HepG2 (cell line): Measurements from ENCODE around the gene RASSF4. TPM values are rescaled to one million over a fixed set of nuclear protein-coding genes. Genes with fewer than 3 reads are reported as not detected.

ENCODE experiments used
- ARHGAP35 ChIP-seq: sonication (generic); formaldehyde crosslinking; IDR thresholded peaks from 2 replicates; pipeline ENCODE4 v1.9.0; 2022; ENCODE audit warnings: mild to moderate bottlenecking, inconsistent platforms, moderate library complexity, missing genetic modification reagents, borderline replicate concordance
- ATF7-NPFF ChIP-seq: sonication (generic); formaldehyde crosslinking; IDR thresholded peaks from 2 replicates; pipeline ENCODE4 v1.8.1; 2023; ENCODE audit warnings: mild to moderate bottlenecking, low read depth, missing genetic modification reagents, moderate library complexity
- HDAC1 ChIP-seq: sonication (generic); formaldehyde crosslinking; IDR thresholded peaks from 2 replicates; pipeline ENCODE4 v1.5.1; 2020; ENCODE audit warnings: mild to moderate bottlenecking, missing genetic modification reagents
- KAT2B ChIP-seq: fragments of 150-350 bp; IDR thresholded peaks from 2 replicates; pipeline ENCODE4 v1.6.1; 2014; ENCODE audit warnings: low read depth, low read length, borderline replicate concordance
- MED13 ChIP-seq: sonication (generic); formaldehyde crosslinking; IDR thresholded peaks from 2 replicates; pipeline ENCODE4 v1.5.0; 2020; ENCODE audit warnings: missing genetic modification reagents
- NFKB2 ChIP-seq: sonication (generic); formaldehyde crosslinking; IDR thresholded peaks from 2 replicates; pipeline ENCODE4 v1.4.0; 2020; ENCODE audit warnings: missing genetic modification reagents, borderline replicate concordance
- NRL ChIP-seq: sonication (generic); formaldehyde crosslinking; IDR thresholded peaks from 2 replicates; pipeline ENCODE4 v1.5.0; 2020; ENCODE audit warnings: missing genetic modification reagents, mild to moderate bottlenecking, moderate library complexity, borderline replicate concordance
- PITX1 ChIP-seq: sonication (generic); formaldehyde crosslinking; IDR thresholded peaks from 2 replicates; pipeline ENCODE4 v1.5.1; 2020; ENCODE audit warnings: mild to moderate bottlenecking, missing genetic modification reagents
- REXO4 ChIP-seq: sonication (generic); formaldehyde crosslinking; IDR thresholded peaks from 2 replicates; pipeline ENCODE4 v1.8.0; 2022; ENCODE audit warnings: missing genetic modification reagents, mild to moderate bottlenecking, borderline replicate concordance
- RFXANK ChIP-seq: IDR thresholded peaks from 2 replicates; pipeline ENCODE4 v1.6.1; 2016
- SMAD3 ChIP-seq: sonication (generic); formaldehyde crosslinking; IDR thresholded peaks from 2 replicates; pipeline ENCODE4 v1.4.0; 2020; ENCODE audit warnings: missing genetic modification reagents
- SP1 ChIP-seq, 2 experiments: fragments of 450-650 bp in 1 of 2; sonication (generic) in 1 of 2; formaldehyde crosslinking in 1 of 2; IDR thresholded peaks; 2 replicates each; pipeline versions ENCODE4 v1.4.0 to v1.6.1; 2016 to 2020; ENCODE audit warnings: missing genetic modification reagents in 1 of 2
- TBL1XR1 ChIP-seq: fragments of 150-350 bp; IDR thresholded peaks from 2 replicates; pipeline ENCODE4 v1.6.1; 2014; ENCODE audit warnings: borderline replicate concordance, low read length; ENCODE audit not compliant: partially characterized antibody
- ZBTB38 ChIP-seq: sonication (generic); formaldehyde crosslinking; IDR thresholded peaks from 2 replicates; pipeline ENCODE4 v1.5.1; 2020; ENCODE audit warnings: mild to moderate bottlenecking, missing genetic modification reagents
- ZNF383 ChIP-seq: sonication (generic); formaldehyde crosslinking; IDR thresholded peaks from 2 replicates; pipeline ENCODE4 v1.4.0; 2020; ENCODE audit warnings: missing genetic modification reagents, mild to moderate bottlenecking, borderline replicate concordance
- ZNF562 ChIP-seq: sonication (generic); formaldehyde crosslinking; IDR thresholded peaks from 2 replicates; pipeline ENCODE4 v1.8.0; 2022; ENCODE audit warnings: missing genetic modification reagents, borderline replicate concordance
- polyA plus RNA-seq, 8 experiments: library from polyadenylated mRNA; depleted of rRNA in 3 of 8; stranded (reverse) in 7 of 8; unstranded in 1 of 8; fragments of >200 nt; fragmentation: Illumina TruSeq in 4 of 8; extraction: Trizol in 4 of 8; gene quantifications; 2 replicates each; pipeline versions ENCODE4 v1.2.1 to v1.2.3, GENCODE V29; 2011 to 2016; ENCODE audit warnings: low read depth in 4 of 8, missing spikeins in 1 of 8, mixed read lengths in 1 of 8; ENCODE audit not compliant: insufficient read depth in 1 of 8
- total RNA-seq, 5 experiments: library from RNA; depleted of rRNA; stranded (reverse); fragments of >200 nt; fragmentation: Illumina TruSeq; extraction: Trizol; gene quantifications; 2 replicates each; pipeline ENCODE4 v1.2.3, GENCODE V29; 2016; ENCODE audit warnings: low read depth in 1 of 5
- TF ChIP-seq, protein P1 (sequence below): sonication (generic); formaldehyde crosslinking; IDR thresholded peaks from 2 replicates; pipeline ENCODE4 v1.4.0; 2020; ENCODE audit warnings: mild to moderate bottlenecking, missing genetic modification reagents
- TF ChIP-seq, protein P2 (sequence below): sonication (generic); formaldehyde crosslinking; IDR thresholded peaks from 2 replicates; pipeline ENCODE4 v1.5.0; 2020; ENCODE audit warnings: mild to moderate bottlenecking, missing genetic modification reagents, moderate library complexity
- TF ChIP-seq, protein P3 (sequence below): fragments of 450-650 bp; IDR thresholded peaks from 2 replicates; pipeline ENCODE4 v1.6.1; 2017; ENCODE audit warnings: mild to moderate bottlenecking
- TF ChIP-seq, protein P4 (sequence below): sonication (generic); formaldehyde crosslinking; IDR thresholded peaks from 2 replicates; pipeline ENCODE4 v1.5.1; 2020; ENCODE audit warnings: mild to moderate bottlenecking, missing genetic modification reagents, moderate library complexity

Gene RASSF4
- total and polyA plus RNA-seq, 2 of the 13 experiments (the other 11 are each of a cell fraction or from before 2014, with no cell fraction given) = 34.0 to 51.7 TPM

DNA sequence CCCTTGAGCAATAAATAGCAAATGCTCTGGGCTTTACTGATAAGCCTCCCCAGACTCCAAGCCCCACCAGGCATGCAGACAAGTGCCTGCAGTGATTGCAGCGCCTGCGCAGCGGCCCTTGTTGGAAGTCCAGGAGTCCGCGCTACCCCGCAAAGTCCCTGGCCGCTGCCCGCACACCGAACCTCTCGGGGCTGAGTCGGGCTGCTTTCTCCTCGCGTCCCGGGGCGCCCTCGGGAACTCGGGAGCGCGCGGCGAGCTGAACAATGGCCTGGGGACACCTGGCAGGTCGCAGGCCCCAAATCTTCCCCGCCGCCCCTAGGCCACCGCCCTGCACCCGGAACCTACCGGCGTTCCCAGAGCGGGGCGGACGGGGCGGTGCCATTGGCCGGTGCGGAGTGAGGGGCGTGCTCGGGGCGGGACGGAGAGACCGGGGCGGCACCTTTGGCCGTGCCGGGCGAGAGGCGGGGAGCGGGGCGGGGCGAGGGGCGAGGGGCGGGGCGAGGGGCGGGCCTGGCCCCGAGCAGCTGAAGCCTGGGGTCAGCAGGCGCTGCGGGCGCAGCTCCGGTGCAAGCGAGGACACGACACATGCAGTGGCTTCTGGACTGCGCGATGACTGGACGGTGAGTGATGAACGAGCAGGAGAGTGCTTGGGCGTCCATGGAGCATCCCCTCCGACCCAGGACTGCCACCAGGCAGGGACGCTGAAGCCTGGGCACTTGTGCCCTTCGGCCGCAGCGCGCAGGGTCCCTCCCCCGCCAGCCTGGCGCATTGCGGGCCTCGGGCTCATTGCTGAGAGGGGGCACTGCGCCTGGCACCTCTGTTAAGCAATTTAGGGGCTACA is at the start of gene RASSF4 (continued):
- no peak for TF ChIP-seq ZNF383
- TF ChIP-seq KAT2B = no peak
- TF ChIP-seq MED13 (CRISPR knock-in tag) = peak; percentile 33; the same call in 1 of the 2 replicates
- TF ChIP-seq, protein P1, sequence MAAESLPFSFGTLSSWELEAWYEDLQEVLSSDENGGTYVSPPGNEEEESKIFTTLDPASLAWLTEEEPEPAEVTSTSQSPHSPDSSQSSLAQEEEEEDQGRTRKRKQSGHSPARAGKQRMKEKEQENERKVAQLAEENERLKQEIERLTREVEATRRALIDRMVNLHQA (CRISPR knock-in tag) = no peak
- TF ChIP-seq HDAC1 (CRISPR knock-in tag) = peak; percentile 92
- TF ChIP-seq SMAD3 (CRISPR knock-in tag) = 0 out of 2 replicates have a peak, but pooled peaks have one; percentile 61
- TF ChIP-seq NFKB2 (CRISPR knock-in tag) = no peak; the same call in 1 of the 2 replicates
- no peak for TF ChIP-seq REXO4 (CRISPR knock-in tag)
- no peak for TF ChIP-seq ARHGAP35 (CRISPR knock-in tag)
- TF ChIP-seq RFXANK (CRISPR knock-in tag) = no peak
- TF ChIP-seq, protein P2, sequence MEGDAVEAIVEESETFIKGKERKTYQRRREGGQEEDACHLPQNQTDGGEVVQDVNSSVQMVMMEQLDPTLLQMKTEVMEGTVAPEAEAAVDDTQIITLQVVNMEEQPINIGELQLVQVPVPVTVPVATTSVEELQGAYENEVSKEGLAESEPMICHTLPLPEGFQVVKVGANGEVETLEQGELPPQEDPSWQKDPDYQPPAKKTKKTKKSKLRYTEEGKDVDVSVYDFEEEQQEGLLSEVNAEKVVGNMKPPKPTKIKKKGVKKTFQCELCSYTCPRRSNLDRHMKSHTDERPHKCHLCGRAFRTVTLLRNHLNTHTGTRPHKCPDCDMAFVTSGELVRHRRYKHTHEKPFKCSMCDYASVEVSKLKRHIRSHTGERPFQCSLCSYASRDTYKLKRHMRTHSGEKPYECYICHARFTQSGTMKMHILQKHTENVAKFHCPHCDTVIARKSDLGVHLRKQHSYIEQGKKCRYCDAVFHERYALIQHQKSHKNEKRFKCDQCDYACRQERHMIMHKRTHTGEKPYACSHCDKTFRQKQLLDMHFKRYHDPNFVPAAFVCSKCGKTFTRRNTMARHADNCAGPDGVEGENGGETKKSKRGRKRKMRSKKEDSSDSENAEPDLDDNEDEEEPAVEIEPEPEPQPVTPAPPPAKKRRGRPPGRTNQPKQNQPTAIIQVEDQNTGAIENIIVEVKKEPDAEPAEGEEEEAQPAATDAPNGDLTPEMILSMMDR (CRISPR knock-in tag) = no peak
- peak; percentile 53; the same call in 1 of the 2 replicates for TF ChIP-seq PITX1 (CRISPR knock-in tag)
- TF ChIP-seq, protein P3, sequence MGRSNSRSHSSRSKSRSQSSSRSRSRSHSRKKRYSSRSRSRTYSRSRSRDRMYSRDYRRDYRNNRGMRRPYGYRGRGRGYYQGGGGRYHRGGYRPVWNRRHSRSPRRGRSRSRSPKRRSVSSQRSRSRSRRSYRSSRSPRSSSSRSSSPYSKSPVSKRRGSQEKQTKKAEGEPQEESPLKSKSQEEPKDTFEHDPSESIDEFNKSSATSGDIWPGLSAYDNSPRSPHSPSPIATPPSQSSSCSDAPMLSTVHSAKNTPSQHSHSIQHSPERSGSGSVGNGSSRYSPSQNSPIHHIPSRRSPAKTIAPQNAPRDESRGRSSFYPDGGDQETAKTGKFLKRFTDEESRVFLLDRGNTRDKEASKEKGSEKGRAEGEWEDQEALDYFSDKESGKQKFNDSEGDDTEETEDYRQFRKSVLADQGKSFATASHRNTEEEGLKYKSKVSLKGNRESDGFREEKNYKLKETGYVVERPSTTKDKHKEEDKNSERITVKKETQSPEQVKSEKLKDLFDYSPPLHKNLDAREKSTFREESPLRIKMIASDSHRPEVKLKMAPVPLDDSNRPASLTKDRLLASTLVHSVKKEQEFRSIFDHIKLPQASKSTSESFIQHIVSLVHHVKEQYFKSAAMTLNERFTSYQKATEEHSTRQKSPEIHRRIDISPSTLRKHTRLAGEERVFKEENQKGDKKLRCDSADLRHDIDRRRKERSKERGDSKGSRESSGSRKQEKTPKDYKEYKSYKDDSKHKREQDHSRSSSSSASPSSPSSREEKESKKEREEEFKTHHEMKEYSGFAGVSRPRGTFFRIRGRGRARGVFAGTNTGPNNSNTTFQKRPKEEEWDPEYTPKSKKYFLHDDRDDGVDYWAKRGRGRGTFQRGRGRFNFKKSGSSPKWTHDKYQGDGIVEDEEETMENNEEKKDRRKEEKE = no peak
- no peak for TF ChIP-seq SP1 (IDR thresholded peaks at IDR 0.05)
- peak; percentile 72 for TF ChIP-seq SP1 (CRISPR knock-in tag; IDR thresholded peaks at IDR 0.05)
- 0 out of 2 replicates have a peak, but pooled peaks have one; percentile 37 for TF ChIP-seq ATF7-NPFF (CRISPR knock-in tag)
- peak; percentile 54; the same call in 1 of the 2 replicates for TF ChIP-seq ZBTB38 (CRISPR knock-in tag)
- TF ChIP-seq ZNF562 (CRISPR knock-in tag) = no peak
- peak; percentile 65 for TF ChIP-seq NRL (CRISPR knock-in tag)
- TF ChIP-seq TBL1XR1 = no peak
- TF ChIP-seq, protein P4, sequence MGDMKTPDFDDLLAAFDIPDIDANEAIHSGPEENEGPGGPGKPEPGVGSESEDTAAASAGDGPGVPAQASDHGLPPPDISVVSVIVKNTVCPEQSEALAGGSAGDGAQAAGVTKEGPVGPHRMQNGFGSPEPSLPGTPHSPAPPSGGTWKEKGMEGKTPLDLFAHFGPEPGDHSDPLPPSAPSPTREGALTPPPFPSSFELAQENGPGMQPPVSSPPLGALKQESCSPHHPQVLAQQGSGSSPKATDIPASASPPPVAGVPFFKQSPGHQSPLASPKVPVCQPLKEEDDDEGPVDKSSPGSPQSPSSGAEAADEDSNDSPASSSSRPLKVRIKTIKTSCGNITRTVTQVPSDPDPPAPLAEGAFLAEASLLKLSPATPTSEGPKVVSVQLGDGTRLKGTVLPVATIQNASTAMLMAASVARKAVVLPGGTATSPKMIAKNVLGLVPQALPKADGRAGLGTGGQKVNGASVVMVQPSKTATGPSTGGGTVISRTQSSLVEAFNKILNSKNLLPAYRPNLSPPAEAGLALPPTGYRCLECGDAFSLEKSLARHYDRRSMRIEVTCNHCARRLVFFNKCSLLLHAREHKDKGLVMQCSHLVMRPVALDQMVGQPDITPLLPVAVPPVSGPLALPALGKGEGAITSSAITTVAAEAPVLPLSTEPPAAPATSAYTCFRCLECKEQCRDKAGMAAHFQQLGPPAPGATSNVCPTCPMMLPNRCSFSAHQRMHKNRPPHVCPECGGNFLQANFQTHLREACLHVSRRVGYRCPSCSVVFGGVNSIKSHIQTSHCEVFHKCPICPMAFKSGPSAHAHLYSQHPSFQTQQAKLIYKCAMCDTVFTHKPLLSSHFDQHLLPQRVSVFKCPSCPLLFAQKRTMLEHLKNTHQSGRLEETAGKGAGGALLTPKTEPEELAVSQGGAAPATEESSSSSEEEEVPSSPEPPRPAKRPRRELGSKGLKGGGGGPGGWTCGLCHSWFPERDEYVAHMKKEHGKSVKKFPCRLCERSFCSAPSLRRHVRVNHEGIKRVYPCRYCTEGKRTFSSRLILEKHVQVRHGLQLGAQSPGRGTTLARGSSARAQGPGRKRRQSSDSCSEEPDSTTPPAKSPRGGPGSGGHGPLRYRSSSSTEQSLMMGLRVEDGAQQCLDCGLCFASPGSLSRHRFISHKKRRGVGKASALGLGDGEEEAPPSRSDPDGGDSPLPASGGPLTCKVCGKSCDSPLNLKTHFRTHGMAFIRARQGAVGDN (CRISPR knock-in tag) = peak; percentile 91
